DMS 273 treated with DMSO at 0.1 percent for 48 hours (cell line): ENCODE results near the gene TNFAIP2.

Experiments
- DNase-seq: peaks from one replicate; lab custom pipeline; 2025; lab: John Stamatoyannopoulos, UW

The TNFAIP2 gene

DNA sequence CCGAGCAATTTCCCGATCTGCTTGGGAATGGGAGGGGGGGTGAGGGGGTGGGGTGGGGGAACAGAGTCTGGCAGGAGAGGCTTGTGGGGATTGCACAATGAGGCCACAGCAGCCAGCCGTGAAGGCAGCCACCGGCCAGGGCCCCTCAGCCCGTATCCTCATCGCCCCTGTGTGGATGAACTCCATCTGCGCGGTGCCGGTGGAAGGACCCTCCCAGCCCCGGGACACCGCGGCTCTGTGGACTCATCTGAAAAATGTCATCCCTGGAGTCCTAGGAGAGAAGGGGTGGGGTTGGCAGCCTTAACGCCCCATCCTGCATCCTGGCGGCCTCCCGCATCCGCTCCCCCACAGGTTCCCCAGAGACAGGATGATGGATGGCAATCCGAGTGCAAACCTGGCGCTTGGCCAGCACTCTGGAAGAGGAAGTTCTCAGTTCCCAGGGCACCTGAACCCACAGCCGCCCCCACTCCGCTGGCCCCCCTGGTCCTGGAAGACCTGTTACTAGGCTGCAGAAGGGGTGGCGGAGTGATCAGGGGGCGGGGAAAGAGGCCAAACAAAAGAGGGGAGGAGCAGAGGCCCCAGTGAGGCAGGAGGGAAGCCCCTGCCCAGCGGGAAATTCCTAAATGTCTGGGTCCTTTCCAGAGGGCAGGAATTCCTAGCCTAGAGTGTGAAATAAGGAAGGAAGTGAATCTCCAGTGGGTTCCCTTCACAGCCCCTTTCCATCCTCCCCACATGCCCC lies 1.2 kb upstream of the TNFAIP2 start:
- no peak for DNase-seq

DNA sequence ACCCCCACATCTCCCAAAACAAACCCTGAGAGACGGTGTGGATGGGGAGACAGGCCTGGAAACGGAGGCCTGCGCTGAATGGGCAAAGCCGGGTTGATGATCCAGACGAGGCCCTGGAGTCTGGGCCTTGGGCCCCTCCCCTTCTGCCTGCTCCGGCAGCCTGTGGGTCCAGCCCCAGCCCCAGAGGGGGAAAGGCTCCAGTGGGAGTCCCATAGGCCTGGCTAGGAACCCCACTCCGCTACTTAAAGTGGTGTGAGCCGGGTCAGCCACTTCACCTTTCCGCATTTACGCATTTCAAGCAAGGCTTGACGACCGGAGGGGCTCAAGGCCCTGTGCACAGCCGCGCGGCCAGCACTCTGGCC lies 695 bp upstream of the TNFAIP2 start:
- DNase-seq: no peak

DNA sequence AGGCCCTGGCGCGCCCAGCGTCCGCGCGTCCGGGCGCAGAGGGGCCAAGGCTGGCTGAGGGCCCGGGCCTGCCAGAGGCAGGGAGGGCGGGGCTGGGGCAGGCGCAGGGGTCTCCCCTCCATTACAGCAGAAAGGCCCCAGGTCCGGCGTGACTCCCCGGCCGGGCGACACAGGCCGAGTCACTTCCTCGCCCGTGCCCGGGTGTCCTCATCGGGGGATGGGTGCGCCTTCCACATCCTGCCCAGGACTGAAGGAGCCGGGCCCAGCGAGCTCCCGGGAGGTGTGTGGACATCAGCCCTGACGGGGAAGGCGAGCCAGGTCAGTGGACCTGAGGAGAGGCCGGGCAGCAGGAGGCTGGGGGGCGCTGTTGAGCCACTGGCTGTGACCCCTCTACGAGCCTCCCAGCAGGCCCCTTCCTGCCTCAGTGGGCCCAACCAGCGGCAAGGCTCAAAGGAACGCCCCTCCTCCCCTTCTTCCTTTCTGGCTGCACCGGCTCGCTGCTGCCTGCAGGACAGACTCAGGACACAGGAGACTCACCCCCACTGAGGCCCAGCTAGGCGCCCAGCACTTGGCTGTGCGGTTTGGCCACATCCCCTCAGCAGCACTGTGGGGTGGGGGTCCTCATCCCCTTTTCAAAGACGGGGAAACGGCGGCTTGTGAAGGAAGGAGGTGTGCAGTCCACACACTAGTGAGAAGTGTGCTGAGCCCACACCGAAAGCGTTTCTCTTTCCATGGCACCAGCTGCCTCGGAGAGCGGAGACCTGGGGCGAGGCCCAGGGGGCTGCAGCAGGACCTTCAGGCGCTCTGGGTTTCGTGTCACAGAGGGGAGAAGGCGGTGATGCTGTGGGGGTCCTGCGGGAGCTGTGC lies 606 bp downstream of the TNFAIP2 start:
- no peak for DNase-seq

DNA sequence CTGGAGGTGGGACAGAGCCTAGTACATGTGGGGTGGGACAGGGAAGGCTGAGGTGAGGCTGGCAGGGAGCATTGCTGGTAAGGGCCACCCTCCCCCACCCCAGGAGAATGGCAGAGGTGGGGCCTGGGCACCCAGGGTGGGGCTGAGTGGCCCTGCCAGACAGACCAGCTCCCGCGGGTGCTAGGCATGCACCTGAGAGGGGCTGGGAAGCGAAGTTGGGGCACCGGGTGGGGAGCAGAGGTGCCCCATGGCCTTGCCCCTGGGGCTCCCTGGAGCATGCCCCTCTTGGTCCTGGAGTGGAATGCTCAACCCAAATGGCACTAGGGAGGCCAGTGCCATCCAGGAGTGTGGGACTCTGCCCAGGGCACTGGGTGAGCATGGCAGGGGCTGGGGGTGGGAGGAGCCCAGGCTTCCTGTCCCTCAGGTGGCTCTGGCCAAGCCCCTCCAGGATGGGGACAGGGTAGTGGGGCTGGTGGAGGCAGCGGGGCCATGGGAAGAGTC lies 1.3 kb downstream of the TNFAIP2 start:
- no peak for DNase-seq

DNA sequence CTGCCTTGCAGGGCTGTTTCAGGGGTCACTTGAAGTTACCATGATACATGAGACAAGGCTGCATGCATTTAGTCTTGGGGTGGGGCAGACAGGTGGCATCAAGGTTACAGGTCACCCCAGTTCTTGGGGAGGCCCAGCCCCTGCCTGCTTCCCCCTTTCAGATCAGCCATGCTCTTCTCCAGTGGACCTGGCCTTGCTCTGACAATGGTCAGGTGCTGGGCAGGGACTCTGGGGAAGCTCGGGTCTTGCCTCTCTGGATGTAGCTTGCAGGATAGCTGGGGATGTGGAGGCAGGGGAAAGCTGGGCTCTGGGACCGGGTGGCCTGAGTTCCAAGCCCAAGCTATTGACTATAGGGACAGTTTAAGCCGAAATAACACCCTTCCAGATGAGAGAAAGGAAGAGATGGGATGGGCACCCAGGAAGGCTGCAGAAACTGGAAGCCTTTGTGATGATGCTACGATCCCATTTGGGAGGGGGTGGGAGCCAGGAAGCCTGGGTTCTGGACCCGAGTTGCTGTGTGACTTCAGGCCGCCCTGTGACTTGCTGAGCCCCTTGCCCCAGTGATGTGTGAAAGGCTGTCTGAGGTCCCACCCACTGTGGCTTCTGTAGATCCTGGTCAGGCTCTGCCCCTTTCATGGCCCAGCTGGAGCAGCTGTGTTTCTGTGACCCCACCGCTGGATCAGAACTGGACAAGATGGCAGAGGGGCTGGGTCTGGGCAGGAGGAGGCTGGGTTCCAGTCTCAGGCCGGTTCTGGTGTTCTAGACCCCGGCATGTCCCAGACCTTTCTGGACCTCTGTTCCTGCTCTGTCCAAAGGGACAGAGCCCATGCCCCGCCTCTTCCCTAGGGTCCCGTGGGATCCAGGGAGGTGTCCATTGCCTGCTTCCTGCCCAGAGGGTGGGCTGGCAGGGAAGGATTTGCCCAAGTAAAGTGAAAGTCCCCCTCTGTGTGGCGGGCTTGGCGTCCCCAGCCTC lies 2.1 kb downstream of the TNFAIP2 start:
- no peak for DNase-seq

DNA sequence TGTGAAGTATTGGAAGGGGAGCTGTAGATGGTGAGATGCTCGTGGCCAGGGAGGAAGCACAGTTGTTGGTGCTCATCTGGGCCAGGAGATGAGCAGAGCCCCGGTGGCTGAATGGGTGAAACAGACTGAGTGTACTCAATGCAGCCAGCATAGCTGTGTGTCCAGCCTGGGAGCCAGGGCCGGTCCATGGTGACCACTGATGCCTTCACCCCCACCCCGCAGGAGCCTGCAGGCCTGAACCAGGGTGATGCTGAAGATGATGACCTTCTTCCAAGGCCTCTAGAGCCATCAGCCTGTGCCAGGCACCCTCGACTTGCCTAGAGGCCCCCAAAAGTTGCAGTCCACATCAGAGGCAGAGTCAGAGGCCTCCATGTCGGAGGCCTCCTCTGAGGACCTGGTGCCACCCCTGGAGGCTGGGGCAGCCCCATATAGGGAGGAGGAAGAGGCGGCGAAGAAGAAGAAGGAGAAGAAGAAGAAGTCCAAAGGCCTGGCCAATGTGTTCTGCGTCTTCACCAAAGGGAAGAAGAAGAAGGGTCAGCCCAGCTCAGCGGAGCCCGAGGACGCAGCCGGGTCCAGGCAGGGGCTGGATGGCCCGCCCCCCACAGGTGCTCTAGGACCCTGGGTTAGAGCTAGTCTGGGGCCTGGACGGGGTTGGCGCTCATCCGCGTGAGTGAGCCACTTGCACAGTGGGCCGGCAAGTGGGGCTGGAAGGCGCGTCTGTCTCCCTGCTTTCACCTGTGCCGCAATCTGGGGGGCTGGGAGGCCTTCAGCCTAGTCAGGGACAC lies 3.0 kb downstream of the TNFAIP2 start:
- no peak for DNase-seq

DNA sequence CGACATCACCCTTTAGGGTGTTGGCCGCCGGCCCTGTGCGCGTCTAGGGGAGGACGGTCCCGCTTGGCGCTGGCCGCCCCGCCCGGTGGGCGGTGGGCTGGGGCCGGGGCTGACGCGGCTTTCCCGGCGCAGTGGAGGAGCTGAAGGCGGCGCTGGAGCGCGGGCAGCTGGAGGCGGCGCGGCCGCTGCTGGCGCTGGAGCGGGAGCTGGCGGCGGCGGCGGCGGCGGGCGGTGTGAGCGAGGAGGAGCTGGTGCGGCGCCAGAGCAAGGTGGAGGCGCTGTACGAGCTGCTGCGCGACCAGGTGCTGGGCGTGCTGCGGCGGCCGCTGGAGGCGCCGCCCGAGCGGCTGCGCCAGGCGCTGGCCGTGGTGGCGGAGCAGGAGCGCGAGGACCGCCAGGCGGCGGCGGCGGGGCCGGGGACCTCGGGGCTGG lies 3.6 kb downstream of the TNFAIP2 start:
- peak; percentile 33 for DNase-seq

DNA sequence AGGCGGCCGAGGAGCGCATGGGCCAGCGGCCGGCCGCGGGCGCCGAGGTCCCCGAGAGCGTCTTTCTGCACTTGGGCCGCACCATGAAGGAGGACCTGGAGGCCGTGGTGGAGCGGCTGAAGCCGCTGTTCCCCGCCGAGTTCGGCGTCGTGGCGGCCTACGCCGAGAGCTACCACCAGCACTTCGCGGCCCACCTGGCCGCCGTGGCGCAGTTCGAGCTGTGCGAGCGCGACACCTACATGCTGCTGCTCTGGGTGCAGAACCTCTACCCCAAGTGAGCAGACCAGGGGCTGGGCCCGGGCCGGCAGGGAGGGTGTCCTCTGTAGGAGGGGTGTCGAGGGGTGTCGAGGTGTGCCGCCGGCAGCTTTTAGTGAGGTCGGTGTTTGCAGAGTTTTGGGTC lies 4.1 kb downstream of the TNFAIP2 start:
- no peak for DNase-seq

DNA sequence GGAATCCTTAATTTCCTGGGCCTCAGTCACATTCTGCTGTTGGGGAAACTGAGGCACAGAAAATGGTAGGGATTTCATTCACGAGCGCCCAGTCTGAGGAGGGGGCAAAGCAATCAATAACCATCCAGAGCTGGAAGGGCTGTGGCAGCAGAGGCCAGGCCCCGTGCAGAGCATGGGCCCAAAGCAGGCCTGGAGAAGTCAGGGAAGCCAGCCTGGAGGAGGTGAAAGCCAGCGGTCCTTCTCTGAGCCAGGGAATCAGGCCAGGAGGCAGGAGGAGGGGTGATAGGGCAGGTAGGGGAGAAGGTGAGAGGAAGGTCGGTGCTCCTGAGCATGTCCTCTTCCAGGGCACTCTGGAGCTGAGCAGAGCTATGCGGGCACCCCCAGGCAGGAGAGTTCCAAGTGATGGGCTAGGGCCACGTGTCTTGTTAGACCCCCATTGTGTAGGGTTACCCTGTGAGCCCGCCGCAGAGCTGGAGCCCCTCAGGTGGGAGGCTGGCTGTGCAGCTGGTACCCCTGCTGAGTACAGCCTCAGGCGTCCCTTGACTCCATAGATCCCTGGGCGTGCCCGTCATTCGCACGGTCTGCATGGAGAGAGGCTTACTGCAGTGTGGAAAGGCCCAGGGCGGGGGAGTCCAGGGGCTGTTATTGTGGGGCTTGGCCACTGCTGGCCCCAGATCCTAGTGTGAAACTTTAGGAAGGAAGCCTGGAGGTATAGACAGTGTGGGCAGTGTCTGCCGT lies 4.8 kb downstream of the TNFAIP2 start:
- DNase-seq: no peak

DNA sequence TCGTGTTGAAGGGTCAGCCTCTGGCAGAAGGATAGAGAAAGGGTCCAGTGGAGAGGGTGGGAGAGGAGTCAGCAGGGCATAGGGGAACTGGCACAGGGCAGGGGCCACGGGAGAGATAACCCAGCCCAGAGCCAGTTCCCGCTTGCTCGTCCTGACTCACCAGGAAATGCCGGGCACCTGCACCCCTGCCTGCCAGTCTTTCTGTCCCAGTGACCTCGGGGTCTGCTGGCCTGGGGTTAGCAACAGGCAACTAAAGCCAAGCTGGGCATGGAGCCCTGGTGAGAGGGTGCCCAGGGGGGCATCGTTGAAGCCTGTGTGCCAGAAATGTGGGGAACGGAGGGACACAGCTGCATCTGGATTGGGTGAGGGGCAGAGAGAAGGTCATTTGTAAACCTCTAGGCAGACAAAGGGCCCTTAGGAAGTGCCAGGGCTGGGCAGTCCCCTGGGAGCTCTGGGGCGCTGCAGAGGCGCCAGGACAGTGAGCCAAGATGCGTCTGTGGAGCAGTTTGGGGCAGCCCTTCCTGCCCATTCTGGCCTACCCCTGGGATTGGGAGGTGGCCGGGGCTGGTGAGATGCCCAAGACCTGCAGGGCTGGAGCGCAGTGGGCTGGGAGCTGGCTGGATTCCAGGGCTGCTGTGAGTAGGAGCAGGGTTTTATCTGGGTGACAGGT lies 5.5 kb downstream of the TNFAIP2 start:
- no peak for DNase-seq

DNA sequence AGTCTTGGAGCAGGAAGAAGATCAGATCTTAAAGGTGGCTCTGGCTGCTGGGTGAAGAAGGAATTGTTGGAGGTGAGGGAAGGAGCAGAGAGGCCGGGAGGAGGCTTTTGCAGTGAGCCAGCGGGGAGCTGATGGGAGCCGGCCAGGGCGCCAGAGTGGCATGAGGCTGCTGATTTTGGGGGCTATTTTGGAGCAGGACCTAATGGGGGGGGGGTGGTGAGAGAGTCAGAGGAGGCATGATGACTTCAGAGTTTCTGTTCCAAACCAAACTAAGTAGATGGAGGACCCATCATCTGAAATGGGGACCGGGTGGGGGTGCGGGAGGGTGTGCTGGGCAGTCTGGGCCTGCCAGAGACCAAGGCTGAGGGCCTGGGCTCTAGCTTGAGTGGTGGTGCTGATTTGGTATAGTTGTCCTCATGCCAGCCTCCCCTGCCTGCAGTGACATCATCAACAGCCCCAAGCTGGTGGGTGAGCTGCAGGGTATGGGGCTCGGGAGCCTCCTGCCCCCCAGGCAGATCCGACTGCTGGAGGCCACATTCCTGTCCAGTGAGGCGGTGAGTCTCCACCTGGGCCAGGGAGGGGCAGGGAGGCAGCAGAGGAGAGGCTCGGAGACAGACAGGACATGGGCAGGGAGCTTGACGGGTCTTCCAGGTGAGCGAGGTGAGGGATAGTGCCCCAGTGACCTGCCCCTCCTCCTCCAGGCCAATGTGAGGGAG lies 6.2 kb downstream of the TNFAIP2 start:
- no peak for DNase-seq

DNA sequence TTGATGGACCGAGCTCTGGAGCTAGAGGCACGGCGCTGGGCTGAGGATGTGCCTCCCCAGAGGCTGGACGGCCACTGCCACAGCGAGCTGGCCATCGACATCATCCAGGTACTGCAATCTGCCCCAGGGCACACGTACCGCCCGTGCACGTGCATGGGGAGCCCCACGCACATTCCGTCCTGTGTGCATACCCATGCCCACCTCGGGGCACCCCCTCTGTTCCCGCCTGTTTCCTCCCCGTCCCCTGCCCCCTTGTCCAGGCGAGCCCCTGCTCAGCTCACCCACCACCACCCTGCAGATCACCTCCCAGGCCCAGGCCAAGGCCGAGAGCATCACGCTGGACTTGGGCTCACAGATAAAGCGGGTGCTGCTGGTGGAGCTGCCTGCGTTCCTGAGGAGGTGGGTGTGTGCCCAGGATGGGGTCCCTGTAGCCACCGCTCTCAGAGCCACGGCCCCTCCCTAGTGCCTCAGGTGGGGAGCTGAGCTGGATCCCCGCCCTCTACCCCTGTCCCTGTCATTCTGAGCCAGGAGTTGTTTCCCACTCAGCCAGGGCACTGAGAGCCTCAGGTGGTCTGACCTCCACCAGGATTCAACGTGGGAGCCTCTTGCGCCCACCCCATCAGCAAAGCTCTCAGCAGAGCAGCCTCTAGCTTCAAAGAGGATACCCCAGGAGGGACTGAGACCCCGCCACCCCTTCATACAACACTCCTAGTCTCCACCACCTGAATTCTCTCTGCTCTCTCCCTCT lies 6.9 kb downstream of the TNFAIP2 start:
- DNase-seq: no peak

DNA sequence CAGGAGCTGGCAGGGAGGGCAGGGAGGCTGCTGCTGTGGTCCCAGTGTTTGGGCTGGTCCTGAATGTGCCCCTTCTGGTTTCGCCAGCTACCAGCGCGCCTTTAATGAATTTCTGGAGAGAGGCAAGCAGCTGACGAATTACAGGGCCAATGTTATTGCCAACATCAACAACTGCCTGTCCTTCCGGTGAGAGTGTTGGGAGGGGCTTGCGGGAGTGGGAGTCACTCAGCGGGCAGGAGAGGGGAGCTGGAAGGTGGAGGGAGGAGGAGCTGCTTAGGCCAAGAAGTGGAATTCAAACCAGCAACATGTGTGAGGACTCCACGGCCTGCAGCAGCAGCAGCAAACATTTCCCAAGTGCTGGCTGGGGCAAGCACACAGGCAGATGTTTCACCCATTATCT lies 7.7 kb downstream of the TNFAIP2 start:
- DNase-seq: no peak

DNA sequence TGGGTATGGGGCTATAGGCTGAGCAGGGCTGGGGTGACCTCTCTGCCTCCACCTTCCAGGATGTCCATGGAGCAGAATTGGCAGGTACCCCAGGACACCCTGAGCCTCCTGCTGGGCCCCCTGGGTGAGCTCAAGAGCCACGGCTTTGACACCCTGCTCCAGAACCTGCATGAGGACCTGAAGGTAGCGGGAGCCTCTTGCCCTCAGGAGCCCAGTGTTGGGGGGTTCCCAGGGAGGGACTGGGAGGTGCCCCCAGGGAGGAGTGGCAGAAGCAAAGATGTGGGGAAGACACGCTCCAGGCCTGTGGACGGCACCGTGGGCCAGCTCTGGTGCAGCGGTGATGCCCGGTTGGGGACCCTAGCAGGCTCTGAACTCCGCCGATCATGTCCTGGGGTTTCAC lies 8.3 kb downstream of the TNFAIP2 start:
- DNase-seq: no peak

DNA sequence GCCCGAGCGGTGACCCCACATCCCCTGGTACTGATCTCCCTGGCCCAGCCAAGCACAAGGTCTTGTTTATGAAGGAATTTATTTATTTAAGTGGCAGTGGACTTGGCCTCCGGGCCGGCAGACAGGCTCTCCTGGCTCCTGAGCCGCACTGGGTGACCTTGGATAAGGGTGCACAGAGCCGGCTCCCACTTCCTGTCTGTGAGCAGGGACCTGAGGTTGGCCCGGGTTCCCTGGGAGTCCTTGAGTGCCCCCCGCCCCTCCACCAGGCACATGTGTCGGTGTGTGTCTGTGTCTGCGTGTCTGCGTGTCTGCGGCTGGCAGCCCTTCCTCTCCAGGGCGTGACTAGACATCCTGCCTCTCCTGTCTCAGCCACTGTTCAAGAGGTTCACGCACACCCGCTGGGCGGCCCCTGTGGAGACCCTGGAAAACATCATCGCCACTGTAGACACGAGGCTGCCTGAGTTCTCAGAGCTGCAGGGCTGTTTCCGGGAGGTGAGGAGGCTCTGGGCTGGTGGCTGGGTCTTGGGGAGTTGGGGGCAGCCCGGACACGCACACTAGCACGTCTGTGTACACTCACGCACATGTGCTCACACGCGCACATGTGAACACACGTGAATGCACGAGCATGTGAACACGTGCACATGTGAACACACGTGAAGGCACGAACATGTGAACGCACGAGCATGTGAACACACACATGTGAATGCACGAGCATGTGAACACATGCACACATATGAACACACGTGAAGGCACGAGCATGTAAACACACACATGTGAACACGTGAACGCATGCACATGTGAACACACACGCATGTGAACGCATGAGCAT lies 9.3 kb downstream of the TNFAIP2 start:
- DNase-seq: no peak

DNA sequence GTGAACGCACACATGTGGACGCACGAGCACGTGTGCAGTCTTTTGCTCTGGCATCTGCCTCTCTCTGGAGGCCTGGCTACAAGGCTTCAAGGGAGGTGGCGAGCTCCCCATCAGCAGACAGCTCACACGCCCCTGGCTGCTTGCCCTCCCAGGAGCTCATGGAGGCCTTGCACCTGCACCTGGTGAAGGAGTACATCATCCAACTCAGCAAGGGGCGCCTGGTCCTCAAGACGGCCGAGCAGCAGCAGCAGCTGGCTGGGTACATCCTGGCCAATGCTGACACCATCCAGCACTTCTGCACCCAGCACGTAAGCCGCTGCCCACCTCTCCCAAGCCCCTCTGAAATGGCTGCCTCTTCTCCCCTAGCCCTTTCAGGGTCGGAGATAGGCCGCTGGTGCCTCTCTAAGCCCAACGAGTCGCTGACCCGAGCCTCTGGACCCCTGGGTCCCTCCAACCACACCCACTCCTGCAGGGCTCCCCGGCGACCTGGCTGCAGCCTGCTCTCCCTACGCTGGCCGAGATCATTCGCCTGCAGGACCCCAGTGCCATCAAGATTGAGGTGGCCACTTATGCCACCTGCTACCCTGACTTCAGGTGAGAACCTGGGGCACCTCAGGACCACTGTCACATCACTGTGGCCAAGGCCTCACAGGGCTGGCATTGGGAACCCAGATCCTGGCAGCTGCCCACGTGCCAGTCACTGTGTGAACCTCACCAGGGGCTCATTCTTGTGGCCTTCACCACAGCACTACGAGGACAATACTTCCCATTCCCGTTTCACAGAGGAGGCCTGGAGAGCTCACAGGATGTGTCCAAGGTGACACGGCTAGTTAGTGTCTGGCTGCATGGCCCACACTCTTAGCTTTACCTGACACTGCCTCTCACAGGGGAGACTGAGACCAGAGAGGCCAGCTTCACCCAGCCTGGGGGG lies 10.2 kb downstream of the TNFAIP2 start:
- DNase-seq: no peak

DNA sequence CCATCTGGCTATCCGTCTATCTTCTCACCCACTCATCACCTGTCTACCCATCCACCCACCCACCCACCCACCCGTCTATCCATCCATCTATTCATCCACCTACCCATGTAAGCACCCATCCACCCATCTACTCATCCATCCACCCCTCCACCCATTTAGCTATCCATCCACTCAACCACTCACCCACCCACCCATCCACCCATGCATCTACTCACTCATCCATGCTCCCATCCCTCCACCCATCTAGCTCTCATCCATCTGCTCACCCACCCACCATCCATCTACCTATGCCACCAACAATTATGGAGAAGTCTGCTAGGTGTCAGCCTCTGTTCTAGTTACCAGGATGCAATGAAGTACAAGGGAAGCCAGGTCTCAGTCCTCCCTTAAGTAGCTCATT lies 11.1 kb downstream of the TNFAIP2 start:
- no peak for DNase-seq
